GM03348 (cell line): ENCODE results near the gene DOK5.

Experiments used
- DNase-seq: peaks from one replicate; pipeline ENCODE4 v3.0.0; 2012; ENCODE audit warnings: low spot score

Gene DOK5

GRCh38 chr20:54646156-54646517 lies 170.7 kb downstream of the DOK5 start:
- no peak for DNase-seq

GRCh38 chr20:54648421-54649142 lies 173.2 kb downstream of the DOK5 start:
- no peak for DNase-seq

GRCh38 chr20:54649511-54649962 lies 174.1 kb downstream of the DOK5 start:
- peak; percentile 79 for DNase-seq

GRCh38 chr20:54650052-54650719 lies 174.8 kb downstream of the DOK5 start:
- DNase-seq = peak; percentile 53

GRCh38 chr20:54651252-54651651 lies 175.9 kb downstream of the DOK5 start:
- no peak for DNase-seq

- DNase-seq = no peak
These were observed 179.1 kb downstream of the DOK5 start for GRCh38 chr20:54654450-54654849.

- no peak for DNase-seq
These were observed 182.0 kb downstream of the DOK5 start for GRCh38 chr20:54657268-54657826.

GRCh38 chr20:54658525-54658924 lies 183.1 kb downstream of the DOK5 start:
- no peak for DNase-seq

- DNase-seq = no peak
These were observed 185.9 kb downstream of the DOK5 start for GRCh38 chr20:54661265-54661664.

- no peak for DNase-seq
These were observed 186.6 kb downstream of the DOK5 start for GRCh38 chr20:54661880-54662465.

GRCh38 chr20:54665812-54666211 lies 190.4 kb downstream of the DOK5 start:
- DNase-seq = no peak

GRCh38 chr20:54668271-54669039 lies 193.1 kb downstream of the DOK5 start:
- DNase-seq = peak; percentile 54

GRCh38 chr20:54669040-54669363 lies 193.6 kb downstream of the DOK5 start:
- DNase-seq = no peak

GRCh38 chr20:54678253-54678652 lies 202.9 kb downstream of the DOK5 start:
- DNase-seq = no peak

GRCh38 chr20:54680439-54680838 lies 205.0 kb downstream of the DOK5 start:
- no peak for DNase-seq

- peak; percentile 56 for DNase-seq
These were observed 205.7 kb downstream of the DOK5 start for GRCh38 chr20:54680872-54681619.

- DNase-seq = no peak
These were observed 206.5 kb downstream of the DOK5 start for GRCh38 chr20:54681869-54682268.

GRCh38 chr20:54688476-54688875 lies 213.1 kb downstream of the DOK5 start:
- DNase-seq = no peak

GRCh38 chr20:54690323-54690722 lies 214.9 kb downstream of the DOK5 start:
- DNase-seq = no peak

GRCh38 chr20:54691327-54691726 lies 215.9 kb downstream of the DOK5 start:
- no peak for DNase-seq

GRCh38 chr20:54692168-54692887 lies 216.9 kb downstream of the DOK5 start:
- DNase-seq = no peak
